Naive thymus-derived CD4-positive, alpha-beta T cell (primary cell): ENCODE results near the gene GPX4. TPM values are rescaled to one million over a fixed set of nuclear protein-coding genes. Genes with fewer than 3 reads are reported as not detected.

Experiments
- ATAC-seq: fragments of 150-1000 bp; cut with Tn5 transposase; 2 replicates; pipeline ENCODE4 v1.10.0; 2021; ENCODE audit warnings: mild to moderate bottlenecking, moderate library complexity
- CTCF ChIA-PET: fragments of 350-600 bp; sonication (Branson Sonifier 250); formaldehyde crosslinking; loops from one replicate; lab custom pipeline; 2021; ENCODE audit warnings: antibody characterized with exemption; lab: Charles Lee
- POLR2A ChIA-PET: fragments of 350-600 bp; sonication (Branson Sonifier 250); formaldehyde crosslinking; loops from one replicate; lab custom pipeline; 2021; ENCODE audit warnings: antibody characterized with exemption, inconsistent platforms; lab: Charles Lee
- DNase-seq, 9 donors: peaks; one replicate each; pipeline versions ENCODE4 v3.0.0 to v3.0.0-alpha.2; 2020 to 2022; ENCODE audit warnings: mixed read lengths in 1 of 9
- H3K27ac ChIP-seq: one replicate; pipeline ENCODE4 v1.7.0; 2013; ENCODE audit warnings: mild to moderate bottlenecking, low read depth, low read length, moderate library complexity
- H3K27me3 ChIP-seq, 2 donors: one replicate each; pipeline ENCODE4 v1.7.0; 2013; ENCODE audit warnings: low read length in 2 of 2, mild to moderate bottlenecking in 2 of 2, moderate library complexity in 2 of 2; ENCODE audit not compliant: control insufficient read depth in 2 of 2, insufficient read depth in 2 of 2
- H3K36me3 ChIP-seq, 3 experiments: 1 replicate in 2 of 3; 2 replicates in 1 of 3; pipeline ENCODE4 v1.7.0; 2013; ENCODE audit warnings: low read length in 3 of 3, mild to moderate bottlenecking in 3 of 3, moderate library complexity in 1 of 3; ENCODE audit not compliant: insufficient read depth in 3 of 3, control insufficient read depth in 2 of 3
- H3K4me1 ChIP-seq, 2 donors: one replicate each; pipeline ENCODE4 v1.7.0; 2013; ENCODE audit warnings: low read length in 2 of 2, mild to moderate bottlenecking in 2 of 2, moderate library complexity in 1 of 2; ENCODE audit not compliant: control insufficient read depth in 2 of 2, insufficient read depth in 2 of 2
- H3K4me3 ChIP-seq: 2 replicates; pipeline ENCODE4 v1.7.0; 2013; ENCODE audit warnings: mild to moderate bottlenecking, low read length
- H3K9me3 ChIP-seq, 3 experiments: 1 replicate in 2 of 3; 2 replicates in 1 of 3; pipeline ENCODE4 v1.7.0; 2013; ENCODE audit warnings: low read length in 3 of 3; ENCODE audit not compliant: control insufficient read depth in 2 of 3
- H3K27ac Mint-ChIP-seq, 9 donors: one replicate each; pipeline ENCODE4 v1.8.0; 2020 to 2022; ENCODE audit warnings: mixed read lengths in 9 of 9, mild to moderate bottlenecking in 8 of 9, moderate library complexity in 5 of 9, inconsistent platforms in 2 of 9
- H3K27me3 Mint-ChIP-seq, 5 donors: one replicate each; pipeline ENCODE4 v1.8.0; 2021 to 2022; ENCODE audit warnings: mixed read lengths in 5 of 5, mild to moderate bottlenecking in 1 of 5
- H3K36me3 Mint-ChIP-seq, 5 donors: one replicate each; pipeline ENCODE4 v1.8.0; 2020 to 2022; ENCODE audit warnings: mixed read lengths in 5 of 5, mild to moderate bottlenecking in 3 of 5, inconsistent platforms in 1 of 5
- H3K4me1 Mint-ChIP-seq, 7 donors: one replicate each; pipeline ENCODE4 v1.8.0; 2020 to 2022; ENCODE audit warnings: mixed read lengths in 7 of 7, mild to moderate bottlenecking in 3 of 7, inconsistent platforms in 1 of 7
- H3K4me3 Mint-ChIP-seq, 10 donors: one replicate each; pipeline ENCODE4 v1.8.0; 2020 to 2022; ENCODE audit warnings: mild to moderate bottlenecking in 10 of 10, mixed read lengths in 10 of 10, moderate library complexity in 6 of 10, inconsistent platforms in 2 of 10
- H3K9me3 Mint-ChIP-seq, 11 donors: one replicate each; pipeline ENCODE4 v1.8.0; 2020 to 2022; ENCODE audit warnings: mixed read lengths in 11 of 11, mild to moderate bottlenecking in 4 of 11, inconsistent platforms in 1 of 11, moderate library complexity in 1 of 11
- intact Hi-C, 2 donors: fragments of 100-400 bp; cut with micrococcal nuclease; formaldehyde crosslinking; loops; one replicate each; pipeline ENCODE4 v1.15.1; 2023
- polyA plus RNA-seq, 2 donors: library from polyadenylated mRNA; unstranded; fragments of 300-500 nt; fragmentation: Illumina TruSeq; gene quantifications; one replicate each; pipeline ENCODE4 v1.2.3, GENCODE V29; 2021
- total RNA-seq, 6 experiments: library from RNA in 5 of 6; stranded (reverse) in 5 of 6; gene quantifications; 1 replicate in 5 of 6; 2 replicates in 1 of 6; pipeline ENCODE4 v1.2.3 and lab custom pipeline; 2021 to 2026

The GPX4 gene
- total and polyA plus RNA-seq, 7 experiments from 2014 or later = 122 to 522 (median 228) TPM

DNA sequence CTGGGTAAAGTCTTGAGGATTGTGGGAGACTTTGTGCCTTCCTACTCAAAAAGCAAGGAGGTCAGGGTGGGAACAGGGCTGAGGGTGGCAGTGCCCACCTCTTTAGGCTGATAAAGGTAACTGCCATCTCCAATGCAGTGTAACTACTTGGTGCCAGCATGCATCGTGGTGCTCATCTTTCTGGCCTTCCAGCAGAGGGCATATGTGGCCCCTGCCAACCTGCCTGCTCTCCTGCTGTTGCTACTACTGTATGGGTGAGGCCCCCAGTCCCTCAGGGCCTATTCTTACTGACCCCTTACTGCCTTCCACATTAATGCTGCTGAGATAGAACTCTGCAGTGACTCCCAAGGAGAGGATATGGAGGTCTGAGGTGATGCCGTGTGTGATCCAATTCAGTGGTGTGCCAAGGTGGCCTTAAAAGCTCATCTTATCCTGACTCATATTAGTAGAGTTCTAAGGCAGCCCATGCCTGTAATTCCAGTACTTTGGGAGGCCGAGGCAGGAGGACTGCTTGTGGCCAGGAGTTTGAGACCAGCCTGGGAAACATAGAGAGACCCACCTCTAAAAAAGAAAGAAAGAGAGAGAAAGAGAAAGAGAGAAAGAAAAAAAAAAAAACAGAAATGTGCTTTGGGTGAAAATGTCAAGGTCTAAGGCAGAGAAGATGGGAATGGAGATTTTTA lies 46.5 kb upstream of the GPX4 start:
- POLR2A ChIA-PET = interaction anchor here (0.8 to 37.6 kb wide), 12 partner anchors 9 to 212 kb away, joined by 3 to 2022 read pairs (median 4); partner anchors contain the start of genes ABCA7, ARHGAP45, CIRBP and CNN2
- H3K27ac Mint-ChIP-seq = peak overlapping the region; percentile 28 to 93 (median 79)

DNA sequence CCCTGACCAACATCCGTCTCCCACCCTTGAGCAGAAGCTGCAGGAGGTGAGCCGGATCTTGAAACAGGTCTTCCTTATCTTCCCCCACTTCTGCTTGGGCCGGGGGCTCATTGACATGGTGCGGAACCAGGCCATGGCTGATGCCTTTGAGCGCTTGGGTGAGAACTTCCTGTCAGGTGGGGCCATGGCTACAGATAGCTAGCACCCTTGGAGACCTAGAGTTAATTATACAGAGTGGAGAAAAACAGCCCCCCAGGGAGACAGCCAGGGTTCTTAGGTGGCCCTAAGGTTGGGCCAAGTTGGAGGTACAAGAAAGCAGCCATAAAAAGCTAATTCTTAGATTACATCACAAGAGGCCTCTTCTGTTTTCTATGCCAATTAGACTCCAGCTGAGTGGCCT lies 45.7 kb upstream of the GPX4 start:
- no peak for ATAC-seq
- peak overlapping the region in 7 of 10 donors; percentile 4 to 64 (median 44) for H3K4me3 Mint-ChIP-seq

More for the DNA sequence above, 46.5 kb upstream of the GPX4 start:
- peaks cover 7 to 33% (median 23%) of the 10 kb centered on the region in 7 donors for H3K4me1 Mint-ChIP-seq
- H3K9me3 Mint-ChIP-seq = peaks cover 0 to 28% (median 8%) of the 10 kb centered on the region in 11 donors
- ATAC-seq (peak; percentile 67), DNase-seq (peak in 4 of 9 donors; percentile 35 to 54 (median 46))
- Histone ChIP-seq H3K27ac (peak overlapping the region; percentile 10), H3K27me3 (no peaks in the 10 kb centered on the region), H3K9me3 (peaks cover 0 to 23% (median 0%) of the 10 kb centered on the region in 3 experiments), H3K36me3 (peaks cover 0 to 63% (median 0%) of the 10 kb centered on the region in 3 experiments), H3K4me3 (no peak overlapping the region), H3K4me1 (peaks cover 14 to 15% of the 10 kb centered on the region in 2 donors)
- CTCF ChIA-PET = interaction anchor here (0.6 to 5.5 kb wide), 13 partner anchors 9 to 273 kb away, joined by 3 to 28 read pairs (median 3); partner anchors contain the start of gene ARHGAP45
- intact Hi-C loops = loop anchor here in 1 of 2 donors (1.0 to 2.0 kb wide), 4 partner anchors 8 to 183 kb away; partner anchors contain the start of gene ABCA7
- H3K4me3 Mint-ChIP-seq = peak overlapping the region in 6 of 10 donors; percentile 13 to 64 (median 48)
- H3K27me3 Mint-ChIP-seq = no peaks in the 10 kb centered on the region
- H3K36me3 Mint-ChIP-seq = peaks cover 5 to 50% (median 19%) of the 10 kb centered on the region in 5 donors

DNA sequence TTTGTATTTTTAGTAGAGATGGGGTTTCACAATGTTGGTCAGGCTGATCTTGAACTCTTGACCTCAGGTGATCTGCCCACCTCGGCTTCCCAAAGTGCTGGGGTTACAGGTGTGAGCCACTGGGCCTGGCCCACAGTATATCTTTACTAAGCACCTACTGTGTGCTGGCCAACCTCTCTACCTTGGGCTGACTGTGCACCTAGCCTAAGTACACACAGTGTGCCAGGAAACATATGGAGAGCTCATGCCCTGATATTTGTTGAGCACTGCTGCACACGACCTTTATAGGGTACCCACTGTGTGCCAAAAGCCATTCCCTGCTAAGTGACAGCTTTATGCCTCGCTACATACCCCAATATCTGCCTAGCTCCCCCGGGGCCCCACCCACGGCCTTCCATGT lies 43.1 kb upstream of the GPX4 start:
- DNase-seq = no peak
- Histone ChIP-seq H3K27ac (no peak overlapping the region), H3K4me1 (peaks cover 29 to 36% of the 10 kb centered on the region in 2 donors), H3K36me3 (peaks cover 0 to 39% (median 0%) of the 10 kb centered on the region in 3 experiments), H3K27me3 (no peaks in the 10 kb centered on the region), H3K9me3 (peaks cover 0 to 23% (median 0%) of the 10 kb centered on the region in 3 experiments), H3K4me3 (no peak overlapping the region)
- intact Hi-C loops = no loop called here
- H3K27me3 Mint-ChIP-seq = no peaks in the 10 kb centered on the region
- H3K9me3 Mint-ChIP-seq = peaks cover 0 to 28% (median 8%) of the 10 kb centered on the region in 11 donors
- ChIA-PET CTCF (interaction anchor here (0.7 to 1.4 kb wide), 2 partner anchors 14 to 27 kb away, joined by 3 read pairs; no protein-coding TSS in a partner anchor), POLR2A (interaction anchor here (0.7 to 37.6 kb wide), 5 partner anchors 12 to 183 kb away, joined by 3 to 2022 read pairs (median 3); partner anchors contain the start of genes GPX4, POLR2E and RNU6-2)
- H3K36me3 Mint-ChIP-seq = peaks cover 5 to 38% (median 22%) of the 10 kb centered on the region in 5 donors
- peaks cover 26 to 43% (median 35%) of the 10 kb centered on the region in 7 donors for H3K4me1 Mint-ChIP-seq
- no peak overlapping the region for H3K4me3 Mint-ChIP-seq
- H3K27ac Mint-ChIP-seq = no peak overlapping the region
- ATAC-seq = no peak

More for the DNA sequence above, 45.7 kb upstream of the GPX4 start:
- ChIA-PET CTCF (interaction anchor here (0.6 to 5.5 kb wide), 13 partner anchors 8 to 273 kb away, joined by 3 to 28 read pairs (median 3); partner anchors contain the start of gene ARHGAP45), POLR2A (interaction anchor here (0.8 to 37.6 kb wide), 11 partner anchors 9 to 211 kb away, joined by 3 to 2022 read pairs (median 5); partner anchors contain the start of genes ABCA7, ARHGAP45, CIRBP and GPX4)
- peaks cover 11 to 28% (median 21%) of the 10 kb centered on the region in 7 donors for H3K4me1 Mint-ChIP-seq
- Histone ChIP-seq H3K27ac (no peak overlapping the region), H3K4me3 (no peak overlapping the region), H3K36me3 (peaks cover 0 to 64% (median 0%) of the 10 kb centered on the region in 3 experiments), H3K9me3 (peaks cover 0 to 23% (median 0%) of the 10 kb centered on the region in 3 experiments), H3K27me3 (no peaks in the 10 kb centered on the region), H3K4me1 (peaks cover 15 to 16% of the 10 kb centered on the region in 2 donors)
- peaks cover 0 to 28% (median 8%) of the 10 kb centered on the region in 11 donors for H3K9me3 Mint-ChIP-seq
- peaks cover 5 to 45% (median 21%) of the 10 kb centered on the region in 5 donors for H3K36me3 Mint-ChIP-seq
- intact Hi-C loops = no loop called here
- no peaks in the 10 kb centered on the region for H3K27me3 Mint-ChIP-seq
- DNase-seq = peak in 1 of 9 donors; percentile 14
- peak overlapping the region; percentile 18 to 93 (median 75) for H3K27ac Mint-ChIP-seq

DNA sequence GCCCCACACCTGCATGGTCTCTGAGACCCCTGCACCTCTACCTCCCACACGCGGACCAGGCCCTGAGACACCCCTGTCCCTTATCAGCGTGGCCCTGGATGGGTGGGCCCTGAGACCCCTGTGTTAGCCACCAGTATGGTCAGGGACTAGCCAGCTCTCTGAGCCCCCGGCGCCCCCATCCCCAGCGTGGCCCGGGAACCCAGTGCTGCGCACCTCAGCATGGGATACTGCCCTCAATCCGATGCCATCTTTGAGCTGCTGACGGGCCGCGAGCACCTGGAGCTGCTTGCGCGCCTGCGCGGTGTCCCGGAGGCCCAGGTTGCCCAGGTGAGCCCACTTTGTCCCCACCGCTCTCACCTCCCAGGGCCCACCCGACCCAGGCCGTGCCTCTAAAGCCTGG lies 41.8 kb upstream of the GPX4 start:
- CTCF ChIA-PET = no interaction called here
- Histone ChIP-seq H3K36me3 (peaks cover 0 to 26% (median 0%) of the 10 kb centered on the region in 3 experiments), H3K4me3 (no peak overlapping the region), H3K27me3 (no peaks in the 10 kb centered on the region), H3K27ac (no peak overlapping the region), H3K9me3 (peaks cover 0 to 14% (median 0%) of the 10 kb centered on the region in 3 experiments), H3K4me1 (peaks cover 40 to 47% of the 10 kb centered on the region in 2 donors)
- Mint-ChIP-seq H3K4me1 (peaks cover 24 to 42% (median 38%) of the 10 kb centered on the region in 7 donors), H3K36me3 (peaks cover 0 to 25% (median 15%) of the 10 kb centered on the region in 5 donors), H3K27ac (no peak overlapping the region), H3K4me3 (no peak overlapping the region), H3K27me3 (no peaks in the 10 kb centered on the region), H3K9me3 (peaks cover 0 to 18% (median 4%) of the 10 kb centered on the region in 11 donors)
- POLR2A ChIA-PET = interaction anchor here (1.0 to 37.6 kb wide), 5 partner anchors 23 to 130 kb away, joined by 3 to 2022 read pairs (median 136); partner anchors contain the start of genes ABCA7, CNN2, GPX4 and POLR2E
- ATAC-seq = no peak
- peak in 1 of 9 donors; percentile 11 for DNase-seq
- intact Hi-C loops = loop anchor here in 1 of 2 donors (2.0 kb wide), 1 partner anchor 189 kb away; no protein-coding TSS in a partner anchor

DNA sequence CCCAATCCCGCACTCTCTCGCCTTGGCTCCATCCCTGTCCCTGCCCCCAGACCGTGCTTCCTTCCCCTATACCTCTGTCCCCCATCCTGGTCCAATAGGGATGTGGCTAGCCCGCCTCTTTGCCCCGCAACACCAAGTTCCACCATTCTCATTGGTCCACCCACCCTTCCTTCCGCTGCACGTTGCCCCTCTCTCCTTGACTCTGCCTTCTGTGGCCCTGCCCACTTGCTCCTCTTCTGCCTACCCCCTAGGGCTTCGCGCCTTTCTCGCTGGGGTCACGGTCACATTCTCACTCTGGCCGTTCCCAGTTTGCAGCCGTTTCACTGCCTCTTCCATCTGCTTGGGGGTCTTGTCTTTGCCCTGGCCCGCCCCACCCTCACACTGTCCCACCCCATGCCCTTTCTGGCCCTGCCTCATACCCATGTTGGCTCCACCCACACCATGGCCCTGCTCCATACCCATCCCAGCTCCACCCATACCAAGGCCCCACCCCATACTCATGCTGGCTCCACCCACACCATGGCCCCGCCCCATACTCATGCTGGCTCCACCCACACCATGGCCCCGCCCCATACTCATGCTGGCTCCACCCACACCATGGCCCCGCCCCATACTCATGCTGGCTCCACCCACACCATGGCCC lies 41.3 kb upstream of the GPX4 start:
- no peaks in the 10 kb centered on the region for H3K27me3 ChIP-seq
- DNase-seq = peak in 2 of 9 donors; percentile 11 to 54
- peaks cover 19 to 37% (median 33%) of the 10 kb centered on the region in 7 donors for H3K4me1 Mint-ChIP-seq
- H3K36me3 ChIP-seq = peaks cover 0 to 22% (median 0%) of the 10 kb centered on the region in 3 experiments
- peaks cover 0 to 9% (median 0%) of the 10 kb centered on the region in 3 experiments for H3K9me3 ChIP-seq
- ATAC-seq = peak; percentile 1
- H3K27ac Mint-ChIP-seq = peak overlapping the region in 1 of 9 donors; percentile 80
- peaks cover 0 to 13% (median under 1%) of the 10 kb centered on the region in 11 donors for H3K9me3 Mint-ChIP-seq
- H3K27me3 Mint-ChIP-seq = no peaks in the 10 kb centered on the region
- H3K4me3 ChIP-seq = no peak overlapping the region
- intact Hi-C loops = loop anchor here in 1 of 2 donors (2.0 kb wide), 1 partner anchor 190 kb away; no protein-coding TSS in a partner anchor
- CTCF ChIA-PET = interaction anchor here (0.7 kb wide), 1 partner anchor 32 kb away, joined by 4 read pairs; no protein-coding TSS in a partner anchor
- peak overlapping the region; percentile 10 for H3K27ac ChIP-seq
- POLR2A ChIA-PET = interaction anchor here (1.0 to 37.6 kb wide), 4 partner anchors 23 to 130 kb away, joined by 3 to 2022 read pairs (median 155); partner anchors contain the start of genes ABCA7, CNN2, GPX4 and POLR2E
- H3K4me3 Mint-ChIP-seq = no peak overlapping the region
- peaks cover 0 to 20% (median 11%) of the 10 kb centered on the region in 5 donors for H3K36me3 Mint-ChIP-seq
- peaks cover 34 to 43% of the 10 kb centered on the region in 2 donors for H3K4me1 ChIP-seq
